Measurements from ENCODE around the gene PDE4A. TPM values are rescaled to one million over a fixed set of nuclear protein-coding genes. Genes with fewer than 3 reads are reported as not detected.
A peak's percentile ranks its signal among the peaks of the same experiment; 100 is the strongest.

PDE4A gene
- total and polyA plus RNA-seq, 2 donors (not counting 1 experiment from before 2014, with no cell fraction given) = 3.6 to 4.1 TPM

GRCh38 chr19:10502524-10503001 lies 82.2 kb downstream of the PDE4A start:
- Histone ChIP-seq H3K4me1 (ENCODE audit: control insufficient read depth, extremely low read depth, insufficient read depth, low read length) (peaks cover 2% of the 10 kb centered on the region), H3K4me3 (replicated peaks in 1 of 4; ENCODE audit: control extremely low read depth in 1 of 4, insufficient read depth in 1 of 4, low read depth in 3 of 4, low read length in 4 of 4) (peak overlapping the region; percentile 71 to 95 (median 85)), H3K79me2 (ENCODE audit: control insufficient read depth, insufficient read depth, low read length) (peaks cover 32% of the 10 kb centered on the region), H3K36me3 (ENCODE audit: control insufficient read depth, insufficient read depth, low read length) (peaks cover 9% of the 10 kb centered on the region), H3K9ac (ENCODE audit: insufficient read depth, low read length) (peak overlapping the region; percentile 91), H3K27ac (ENCODE audit: insufficient read depth, low read length) (peak overlapping the region; percentile 97), H3K27me3 (ENCODE audit: control insufficient read depth, insufficient read depth, low read length) (no peaks in the 10 kb centered on the region), H3K9me3 (ENCODE audit: control insufficient read depth, insufficient read depth, low read depth, low read length) (no peaks in the 10 kb centered on the region), H2AFZ (ENCODE audit: low read length) (peak overlapping the region; percentile 60), H4K20me1 (ENCODE audit: control insufficient read depth, extremely low read depth, insufficient read depth, low read length) (no peaks in the 10 kb centered on the region), H3K4me2 (ENCODE audit: extremely low read depth, insufficient read depth, low read length) (peak overlapping the region; percentile 98)
- peak; percentile 84 to 90 for DNase-seq (ENCODE audit: low read depth in 2 of 2)
- TF ChIP-seq EZH2 (IDR thresholded peaks at IDR 0.05; ENCODE audit: low read length, missing control alignments) (no peak), CTCF (conservative IDR thresholded peaks at IDR 0.05 in 1 of 2, IDR thresholded peaks at IDR 0.05 in 1 of 2; ENCODE audit: low read depth in 1 of 2, low read length in 2 of 2) (no peak)

GRCh38 chr19:10503002-10503789 lies 82.9 kb downstream of the PDE4A start, which contains the start of gene KEAP1:
TSS of gene KEAP1 (minus strand) at chr19:10503356. CDS start at chr19:10500033, 3,323 bp downstream.
- Histone ChIP-seq H3K36me3 (ENCODE audit: control insufficient read depth, insufficient read depth, low read length) (peaks cover 9% of the 10 kb centered on the region), H3K27me3 (ENCODE audit: control insufficient read depth, insufficient read depth, low read length) (no peaks in the 10 kb centered on the region), H2AFZ (ENCODE audit: low read length) (peak within 1 kb of the TSS; percentile 60), H3K27ac (ENCODE audit: insufficient read depth, low read length) (peak within 1 kb of the TSS; percentile 97), H3K79me2 (ENCODE audit: control insufficient read depth, insufficient read depth, low read length) (peaks cover 31% of the 10 kb centered on the region), H3K4me3 (replicated peaks in 1 of 4; ENCODE audit: control extremely low read depth in 1 of 4, insufficient read depth in 1 of 4, low read depth in 3 of 4, low read length in 4 of 4) (peak within 1 kb of the TSS; percentile 71 to 95 (median 85)), H3K4me1 (ENCODE audit: control insufficient read depth, extremely low read depth, insufficient read depth, low read length) (peaks cover 2% of the 10 kb centered on the region), H3K4me2 (ENCODE audit: extremely low read depth, insufficient read depth, low read length) (peak within 1 kb of the TSS; percentile 98), H3K9ac (ENCODE audit: insufficient read depth, low read length) (peak within 1 kb of the TSS; percentile 91), H4K20me1 (ENCODE audit: control insufficient read depth, extremely low read depth, insufficient read depth, low read length) (no peaks in the 10 kb centered on the region), H3K9me3 (ENCODE audit: control insufficient read depth, insufficient read depth, low read depth, low read length) (no peaks in the 10 kb centered on the region)
- TF ChIP-seq EZH2 (IDR thresholded peaks at IDR 0.05; ENCODE audit: low read length, missing control alignments) (no peak), CTCF (conservative IDR thresholded peaks at IDR 0.05 in 1 of 2, IDR thresholded peaks at IDR 0.05 in 1 of 2; ENCODE audit: low read depth in 1 of 2, low read length in 2 of 2) (no peak)
- DNase-seq (ENCODE audit: low read depth in 2 of 2) = peak; percentile 36 to 42

GRCh38 chr19:10505583-10506229 lies 85.4 kb downstream of the PDE4A start:
- TF ChIP-seq EZH2 (IDR thresholded peaks at IDR 0.05; ENCODE audit: low read length, missing control alignments) (no peak), CTCF (conservative IDR thresholded peaks at IDR 0.05 in 1 of 2, IDR thresholded peaks at IDR 0.05 in 1 of 2; ENCODE audit: low read depth in 1 of 2, low read length in 2 of 2) (peak; percentile 79 to 84)
- peaks cover 2% of the 10 kb centered on the region for H3K4me1 ChIP-seq (ENCODE audit: control insufficient read depth, extremely low read depth, insufficient read depth, low read length)
- peak; percentile 35 to 64 for DNase-seq (ENCODE audit: low read depth in 2 of 2)
- no peaks in the 10 kb centered on the region for H3K9me3 ChIP-seq (ENCODE audit: control insufficient read depth, insufficient read depth, low read depth, low read length)
- H2AFZ ChIP-seq (ENCODE audit: low read length) = no peak overlapping the region
- peaks cover 15% of the 10 kb centered on the region for H3K79me2 ChIP-seq (ENCODE audit: control insufficient read depth, insufficient read depth, low read length)
- no peak overlapping the region for H3K4me2 ChIP-seq (ENCODE audit: extremely low read depth, insufficient read depth, low read length)
- H3K27me3 ChIP-seq (ENCODE audit: control insufficient read depth, insufficient read depth, low read length) = no peaks in the 10 kb centered on the region
- no peak overlapping the region for H3K9ac ChIP-seq (ENCODE audit: insufficient read depth, low read length)
- no peak overlapping the region for H3K27ac ChIP-seq (ENCODE audit: insufficient read depth, low read length)
- H3K4me3 ChIP-seq (replicated peaks in 1 of 4; ENCODE audit: control extremely low read depth in 1 of 4, insufficient read depth in 1 of 4, low read depth in 3 of 4, low read length in 4 of 4) = no peak overlapping the region
- no peaks in the 10 kb centered on the region for H3K36me3 ChIP-seq (ENCODE audit: control insufficient read depth, insufficient read depth, low read length)
- no peaks in the 10 kb centered on the region for H4K20me1 ChIP-seq (ENCODE audit: control insufficient read depth, extremely low read depth, insufficient read depth, low read length)

Measured in fibroblast of lung (primary cell).